HepG2 (cell line): ENCODE measurements around the gene JADE2. TPM values are rescaled to one million over a fixed set of nuclear protein-coding genes. Genes with fewer than 3 reads are reported as not detected.

Source experiments
- ARNT2 ChIP-seq: sonication (generic); formaldehyde crosslinking; IDR thresholded peaks from 2 replicates; pipeline ENCODE4 v1.8.0; 2022; ENCODE audit warnings: mild to moderate bottlenecking, low read depth, missing genetic modification reagents, moderate library complexity
- ATF4 ChIP-seq, 2 experiments: fragments of 450-650 bp in 1 of 2; sonication (generic) in 1 of 2; formaldehyde crosslinking; IDR thresholded peaks; 2 replicates each; pipeline versions ENCODE4 v1.5.0 to v1.8.0; 2020 to 2022; ENCODE audit warnings: mild to moderate bottlenecking in 1 of 2, missing genetic modification reagents in 1 of 2
- CSRNP2 ChIP-seq: sonication (generic); formaldehyde crosslinking; conservative IDR thresholded peaks from 2 replicates; pipeline ENCODE4 v1.8.0; 2022; ENCODE audit warnings: low read depth, missing genetic modification reagents
- ESRRA ChIP-seq: sonication (generic); formaldehyde crosslinking; IDR thresholded peaks from 2 replicates; pipeline ENCODE4 v1.5.1; 2020; ENCODE audit warnings: mild to moderate bottlenecking, low read depth, missing genetic modification reagents
- FOXM1 ChIP-seq: sonication (generic); formaldehyde crosslinking; IDR thresholded peaks from 2 replicates; pipeline ENCODE4 v1.5.0; 2020; ENCODE audit warnings: missing genetic modification reagents
- KLF11 ChIP-seq: IDR thresholded peaks from 2 replicates; pipeline ENCODE4 v1.6.1; 2016; ENCODE audit warnings: missing compliant biosample characterization
- KMT2B ChIP-seq: IDR thresholded peaks from 2 replicates; pipeline ENCODE4 v1.6.1; 2016; ENCODE audit warnings: missing genetic modification reagents, missing compliant biosample characterization
- MNT ChIP-seq: fragments of 450-650 bp; IDR thresholded peaks from 2 replicates; pipeline ENCODE4 v1.6.1; 2016
- REST ChIP-seq, 2 experiments: IDR thresholded peaks; 2 replicates each; pipeline ENCODE4 v1.6.1; 2011 to 2012; ENCODE audit warnings: low read length in 2 of 2, borderline replicate concordance in 1 of 2, low read depth in 1 of 2, mild to moderate bottlenecking in 1 of 2, moderate library complexity in 1 of 2
- RFX1 ChIP-seq: fragments of 450-650 bp; IDR thresholded peaks from 2 replicates; pipeline ENCODE4 v1.6.1; 2017
- SMAD1 ChIP-seq: sonication (generic); formaldehyde crosslinking; IDR thresholded peaks from 2 replicates; pipeline ENCODE4 v1.4.0; 2020; ENCODE audit warnings: missing genetic modification reagents, low read depth, mild to moderate bottlenecking, borderline replicate concordance
- SNAI1 ChIP-seq: sonication (generic); formaldehyde crosslinking; IDR thresholded peaks from 2 replicates; pipeline ENCODE4 v1.5.0; 2020; ENCODE audit warnings: mild to moderate bottlenecking, missing genetic modification reagents, borderline replicate concordance
- U2AF2 ChIP-seq: fragments of 200-400 bp; formaldehyde crosslinking; IDR thresholded peaks from 2 replicates; pipeline ENCODE4 v1.6.1; 2017; ENCODE audit warnings: low read depth, mild to moderate bottlenecking, low read length
- XRCC5 ChIP-seq: fragments of 200-400 bp; formaldehyde crosslinking; optimal IDR thresholded peaks from 2 replicates; pipeline ENCODE3; 2017; ENCODE audit warnings: mild to moderate bottlenecking, low read length
- ZMAT5 ChIP-seq: sonication (generic); formaldehyde crosslinking; IDR thresholded peaks from 2 replicates; pipeline ENCODE4 v1.5.0; 2020; ENCODE audit warnings: mild to moderate bottlenecking, low read depth, missing genetic modification reagents, borderline replicate concordance
- ZMYM2 ChIP-seq: sonication (generic); formaldehyde crosslinking; IDR thresholded peaks from 2 replicates; pipeline ENCODE4 v1.8.0; 2022; ENCODE audit warnings: mild to moderate bottlenecking, missing genetic modification reagents
- ZNF160 ChIP-seq: sonication (generic); formaldehyde crosslinking; IDR thresholded peaks from 2 replicates; pipeline ENCODE4 v1.8.0; 2022; ENCODE audit warnings: mild to moderate bottlenecking, inconsistent platforms, missing genetic modification reagents
- ZNF275 ChIP-seq: sonication (generic); formaldehyde crosslinking; IDR thresholded peaks from 2 replicates; pipeline ENCODE4 v1.8.0; 2022; ENCODE audit warnings: missing genetic modification reagents, mild to moderate bottlenecking, inconsistent platforms, borderline replicate concordance
- ZNF335 ChIP-seq: sonication (generic); formaldehyde crosslinking; IDR thresholded peaks from 2 replicates; pipeline ENCODE4 v1.4.0; 2020; ENCODE audit warnings: missing genetic modification reagents
- ZNF672 ChIP-seq: sonication (generic); formaldehyde crosslinking; IDR thresholded peaks from 2 replicates; pipeline ENCODE4 v1.8.1; 2022; ENCODE audit warnings: missing genetic modification reagents
- polyA plus RNA-seq, 8 experiments: library from polyadenylated mRNA; depleted of rRNA in 3 of 8; stranded (reverse) in 7 of 8; unstranded in 1 of 8; fragments of >200 nt; fragmentation: Illumina TruSeq in 4 of 8; extraction: Trizol in 4 of 8; gene quantifications; 2 replicates each; pipeline versions ENCODE4 v1.2.1 to v1.2.3, GENCODE V29; 2011 to 2016; ENCODE audit warnings: low read depth in 4 of 8, missing spikeins in 1 of 8, mixed read lengths in 1 of 8; ENCODE audit not compliant: insufficient read depth in 1 of 8
- total RNA-seq, 5 experiments: library from RNA; depleted of rRNA; stranded (reverse); fragments of >200 nt; fragmentation: Illumina TruSeq; extraction: Trizol; gene quantifications; 2 replicates each; pipeline ENCODE4 v1.2.3, GENCODE V29; 2016; ENCODE audit warnings: low read depth in 1 of 5

Gene JADE2
- total and polyA plus RNA-seq, 2 of the 13 experiments (the other 11 are each of a cell fraction or from before 2014, with no cell fraction given): 7.5 to 15.1 TPM

- TF ChIP-seq MNT (no peak), ESRRA (CRISPR knock-in tag) (no peak), ZNF275 (CRISPR knock-in tag) (no peak), ATF4 (CRISPR knock-in tag; IDR thresholded peaks at IDR 0.05) (peak in 1 of 2 experiments; percentile 94; a peak in 2 of 4 replicates), SNAI1 (CRISPR knock-in tag) (no peak), REST (IDR thresholded peaks at IDR 0.05; ENCODE audit: borderline replicate concordance in 1 of 2, low read depth in 1 of 2, low read length in 2 of 2) (no peak), RFX1 (no peak), ZMYM2 (CRISPR knock-in tag) (no peak), KMT2B (CRISPR knock-in tag) (no peak), SMAD1 (CRISPR knock-in tag) (peak; percentile 78; the same call in 1 of the 2 replicates), FOXM1 (CRISPR knock-in tag) (no peak), U2AF2 (no peak), ZMAT5 (CRISPR knock-in tag) (no peak), ZNF672 (no peak), KLF11 (CRISPR knock-in tag) (no peak), XRCC5 (no peak), ZNF335 (CRISPR knock-in tag) (peak; percentile 38; the same call in 1 of the 2 replicates), ZNF160 (no peak), ARNT2 (no peak), CSRNP2 (CRISPR knock-in tag) (no peak)
Measured at GRCh38 chr5:134511796-134512660, 13.4 kb upstream of the JADE2 start (continued).
